ENCODE results near the gene RIN1. TPM values are rescaled to one million over a fixed set of nuclear protein-coding genes. Genes with fewer than 3 reads are reported as not detected.
"Not testable (repeated sequence)": the region's sequence is repeated elsewhere in the genome, so short reads cannot be mapped to it uniquely, and the experiment has no call there.

Gene RIN1
- 1 to 10 TPM; 7.6 to 8.0 TPM for total RNA-seq
- 1 to 10 TPM; 2.7 to 6.5 (median 3.7) TPM for polyA plus RNA-seq
- total RNA-seq, result 5.1 to 18.9 (median 7.8) reads per million in 6 experiments

- POLR2A ChIA-PET, result interaction anchor here (0.5 to 4.8 kb wide), 6 partner anchors 8 to 49 kb away, joined by 3 to 35 read pairs (median 10); partner anchors contain the start of genes B4GAT1, BRMS1 and CD248
- ATAC-seq, result peak; percentile 81 to 86
- peak within 1 kb of the TSS; percentile 35 to 96 (median 92) for H3K27ac Mint-ChIP-seq
Observed at GRCh38 chr11:66336234-66337102, at the start of gene RIN1. RIN1 (minus strand) TSS chr11:66336434; CDS start chr11:66336402, 32 bp downstream.

DNA sequence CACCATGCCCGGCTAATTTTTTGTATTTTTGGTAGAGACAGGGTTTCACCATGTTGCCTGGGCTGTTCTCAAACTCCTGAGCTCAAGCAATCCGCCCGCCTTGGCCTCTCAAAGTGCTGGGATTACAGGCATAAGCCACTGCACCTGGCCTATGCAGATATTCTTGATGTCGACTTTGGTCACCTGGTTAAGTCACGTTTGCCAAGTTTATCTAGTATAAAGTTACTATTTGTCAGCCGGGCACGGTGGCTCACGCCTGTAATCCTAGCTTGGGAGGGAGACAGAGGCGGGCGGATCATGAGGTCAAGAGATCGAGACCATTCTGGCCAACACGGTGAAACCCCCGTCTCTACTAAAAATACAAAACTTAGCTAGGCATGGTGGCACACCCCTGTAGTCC is 48.1 kb upstream of the RIN1 start:
- H3K27ac Mint-ChIP-seq, DNase-seq, H3K4me1 Mint-ChIP-seq, H3K4me3 Mint-ChIP-seq, H3K9me3 Mint-ChIP-seq, H3K27me3 Mint-ChIP-seq, ATAC-seq, H3K36me3 Mint-ChIP-seq: not testable (repeated sequence)
- POLR2A ChIA-PET, result interaction anchor here (0.6 to 1.3 kb wide), 2 partner anchors 11 to 12 kb away, joined by 3 read pairs; no protein-coding TSS in a partner anchor

More at GRCh38 chr11:66336234-66337102, at the start of gene RIN1:
- Mint-ChIP-seq H3K36me3 (peaks cover 2 to 20% (median 5%) of the 10 kb centered on the region in 3 donors), H3K27me3 (no peaks in the 10 kb centered on the region), H3K4me3 (peak within 1 kb of the TSS; percentile 89 to 96 (median 92)), H3K9me3 (no peaks in the 10 kb centered on the region), H3K4me1 (peaks cover 15 to 30% (median 24%) of the 10 kb centered on the region in 4 donors)
- DNase-seq, result peak in 9 of 10 donors; percentile 12 to 80 (median 62)

- H3K9me3 Mint-ChIP-seq, H3K36me3 Mint-ChIP-seq, H3K27ac Mint-ChIP-seq, H3K4me1 Mint-ChIP-seq, ATAC-seq, H3K27me3 Mint-ChIP-seq, H3K4me3 Mint-ChIP-seq, POLR2A ChIA-PET, DNase-seq: not testable (repeated sequence)
Observed at GRCh38 chr11:66380264-66380663, 44.0 kb upstream of the RIN1 start.

DNA sequence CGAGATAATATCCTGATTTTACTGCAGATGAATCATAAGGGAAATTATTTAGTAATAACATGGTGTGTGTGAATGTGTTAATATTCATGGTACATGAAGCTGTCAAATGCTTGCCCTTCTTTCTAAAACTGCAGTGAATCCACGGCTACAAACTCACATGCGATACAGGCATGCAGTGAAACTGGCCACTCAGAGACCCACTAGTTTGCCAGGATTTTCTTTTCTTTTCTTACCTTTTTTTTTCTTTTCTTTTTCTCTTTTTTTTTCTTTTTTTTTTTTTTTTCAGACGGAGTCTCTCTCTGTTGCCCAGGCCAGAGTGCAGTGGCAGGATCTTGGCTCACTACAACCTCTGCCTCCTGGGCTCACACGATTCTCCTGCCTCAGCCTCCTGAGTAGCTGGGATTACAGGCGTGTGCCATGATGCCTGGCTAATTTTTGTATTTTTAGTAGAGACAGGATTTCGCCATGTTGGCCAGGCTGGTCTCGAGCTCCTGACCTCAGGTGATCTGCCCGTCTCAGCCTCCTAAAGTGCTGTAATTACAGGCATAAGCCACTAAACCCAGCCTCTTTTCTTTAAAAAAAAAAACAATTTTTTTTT is 37.6 kb upstream of the RIN1 start:
- ATAC-seq, H3K9me3 Mint-ChIP-seq, DNase-seq, H3K27me3 Mint-ChIP-seq, H3K36me3 Mint-ChIP-seq: not testable (repeated sequence)
- Mint-ChIP-seq H3K4me3 (peak overlapping the region in 3 of 10 donors; percentile 26 to 53 (median 33)), H3K27ac (peak overlapping the region in 4 of 10 donors; percentile 24 to 87 (median 32)), H3K4me1 (peaks cover 1 to 17% (median 12%) of the 10 kb centered on the region in 4 donors)
- POLR2A ChIA-PET, result interaction anchor here (0.6 to 0.9 kb wide), 3 partner anchors 9 to 29 kb away, joined by 3 to 10 read pairs (median 3); partner anchors contain the start of gene BRMS1

DNA sequence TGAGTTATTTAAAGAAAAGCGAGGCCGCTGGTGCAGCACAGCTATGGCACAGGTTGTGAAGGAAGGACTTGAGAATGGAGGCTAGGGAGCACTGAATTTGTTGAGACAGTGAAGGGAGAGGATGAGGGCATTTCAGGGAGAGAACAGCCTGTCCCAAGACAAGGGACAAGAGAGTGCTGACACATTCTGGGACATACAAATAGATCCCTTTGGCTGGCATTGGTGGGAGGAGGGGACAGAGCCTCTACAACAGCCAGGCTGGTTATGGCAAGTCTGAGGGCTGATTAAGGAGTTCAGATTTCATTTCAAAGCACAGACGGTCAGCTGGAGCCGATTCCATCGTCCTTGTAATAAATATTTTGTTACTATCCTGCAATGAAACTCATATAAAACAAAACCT is 37.0 kb upstream of the RIN1 start:
- no peak for DNase-seq
- H3K27me3 Mint-ChIP-seq, result no peaks in the 10 kb centered on the region
- peaks cover 1 to 17% (median 12%) of the 10 kb centered on the region in 4 donors for H3K4me1 Mint-ChIP-seq
- no peak for ATAC-seq
- H3K9me3 Mint-ChIP-seq, result no peaks in the 10 kb centered on the region
- peak overlapping the region in 3 of 10 donors; percentile 26 to 53 (median 33) for H3K4me3 Mint-ChIP-seq
- peak overlapping the region in 4 of 10 donors; percentile 11 to 87 (median 32) for H3K27ac Mint-ChIP-seq
- POLR2A ChIA-PET, result interaction anchor here (0.7 to 0.9 kb wide), 2 partner anchors 11 to 28 kb away, joined by 3 read pairs; partner anchors contain the start of gene BRMS1
- no peaks in the 10 kb centered on the region for H3K36me3 Mint-ChIP-seq

DNA sequence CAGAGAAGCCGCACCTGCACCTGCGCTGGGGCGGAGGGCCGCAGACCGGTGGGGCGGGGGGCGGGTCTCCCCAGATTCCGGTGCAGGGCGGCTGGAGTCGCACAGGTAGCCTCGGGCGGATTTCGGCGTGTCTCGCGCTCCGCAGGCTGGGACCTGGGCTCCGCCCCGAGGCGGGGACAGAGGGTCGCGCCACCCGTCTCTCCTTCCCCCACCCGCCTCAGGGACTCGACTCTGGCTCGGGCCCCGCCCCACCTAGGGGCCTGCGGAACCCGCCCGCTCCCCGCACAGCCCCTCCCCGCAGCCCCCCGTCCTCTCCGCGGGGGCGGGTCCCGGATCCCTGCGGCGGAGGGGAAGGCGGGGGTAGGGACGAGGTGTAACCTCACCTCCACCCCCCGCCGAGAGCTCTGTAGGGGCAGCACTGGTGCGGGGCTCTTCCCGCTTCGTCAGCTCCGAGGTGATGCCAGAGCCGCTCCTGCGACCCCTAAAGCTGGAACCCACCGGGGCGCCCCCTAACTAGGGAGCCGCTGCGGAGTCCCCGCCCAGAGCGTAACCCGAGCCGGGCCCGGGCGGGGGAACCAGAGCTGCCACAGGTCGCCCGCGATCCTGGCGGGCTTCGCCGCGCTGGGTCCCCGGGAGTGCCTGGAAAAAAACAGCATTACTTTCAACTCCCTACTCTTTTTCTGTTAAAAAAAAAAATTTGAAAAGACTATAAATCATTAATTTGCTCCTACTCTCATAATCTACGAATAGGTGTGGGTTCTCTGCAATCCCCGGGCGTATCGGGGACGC is 35.6 kb upstream of the RIN1 start, which contains the start of gene SLC29A2:
SLC29A2 (minus strand) TSS at position 134 of the 789 bp plus-strand sequence. CDS start 169 bp downstream, outside the sequence.
- peak; percentile 65 to 89 (median 82) for DNase-seq
- ATAC-seq, result peak; percentile 80 to 83
- Mint-ChIP-seq H3K4me1 (peaks cover 6 to 17% (median 12%) of the 10 kb centered on the region in 4 donors), H3K4me3 (peak within 1 kb of the TSS; percentile 77 to 95 (median 91)), H3K36me3 (no peaks in the 10 kb centered on the region), H3K27ac (peak within 1 kb of the TSS; percentile 80 to 98 (median 94)), H3K27me3 (no peaks in the 10 kb centered on the region), H3K9me3 (no peaks in the 10 kb centered on the region)
- POLR2A ChIA-PET, result interaction anchor here (0.6 to 2.9 kb wide), 20 partner anchors 10 to 1035 kb away, joined by 3 to 28 read pairs (median 5); partner anchors contain the start of genes B4GAT1, BRMS1, CD248 and DPP3

GRCh38 chr11:66369073-66369894 is 33.0 kb upstream of the RIN1 start:
- POLR2A ChIA-PET, result interaction anchor here (0.8 kb wide), 1 partner anchor 24 kb away, joined by 3 read pairs; no protein-coding TSS in a partner anchor
- H3K27ac Mint-ChIP-seq, result peak overlapping the region in 3 of 10 donors; percentile 30 to 50 (median 36)
- no peaks in the 10 kb centered on the region for H3K36me3 Mint-ChIP-seq
- peak overlapping the region in 7 of 10 donors; percentile 5 to 75 (median 19) for H3K4me3 Mint-ChIP-seq
- H3K9me3 Mint-ChIP-seq, result no peaks in the 10 kb centered on the region
- ATAC-seq (no peak), DNase-seq (peak in 1 of 10 donors; percentile 58)
- H3K4me1 Mint-ChIP-seq, result peaks cover 6 to 17% (median 12%) of the 10 kb centered on the region in 4 donors
- H3K27me3 Mint-ChIP-seq, result no peaks in the 10 kb centered on the region

- H3K4me1 Mint-ChIP-seq, result peaks cover 6 to 16% (median 12%) of the 10 kb centered on the region in 4 donors
- no peaks in the 10 kb centered on the region for H3K9me3 Mint-ChIP-seq
- ATAC-seq, result no peak
- peak in 1 of 10 donors; percentile 42 for DNase-seq
- H3K27me3 Mint-ChIP-seq, result no peaks in the 10 kb centered on the region
- H3K4me3 Mint-ChIP-seq, result no peak overlapping the region
- H3K36me3 Mint-ChIP-seq, result no peaks in the 10 kb centered on the region
- POLR2A ChIA-PET, result no interaction called here
- H3K27ac Mint-ChIP-seq, result peak overlapping the region in 1 of 10 donors; percentile 41
Observed at GRCh38 chr11:66368484-66368883, 32.2 kb upstream of the RIN1 start.

DNA sequence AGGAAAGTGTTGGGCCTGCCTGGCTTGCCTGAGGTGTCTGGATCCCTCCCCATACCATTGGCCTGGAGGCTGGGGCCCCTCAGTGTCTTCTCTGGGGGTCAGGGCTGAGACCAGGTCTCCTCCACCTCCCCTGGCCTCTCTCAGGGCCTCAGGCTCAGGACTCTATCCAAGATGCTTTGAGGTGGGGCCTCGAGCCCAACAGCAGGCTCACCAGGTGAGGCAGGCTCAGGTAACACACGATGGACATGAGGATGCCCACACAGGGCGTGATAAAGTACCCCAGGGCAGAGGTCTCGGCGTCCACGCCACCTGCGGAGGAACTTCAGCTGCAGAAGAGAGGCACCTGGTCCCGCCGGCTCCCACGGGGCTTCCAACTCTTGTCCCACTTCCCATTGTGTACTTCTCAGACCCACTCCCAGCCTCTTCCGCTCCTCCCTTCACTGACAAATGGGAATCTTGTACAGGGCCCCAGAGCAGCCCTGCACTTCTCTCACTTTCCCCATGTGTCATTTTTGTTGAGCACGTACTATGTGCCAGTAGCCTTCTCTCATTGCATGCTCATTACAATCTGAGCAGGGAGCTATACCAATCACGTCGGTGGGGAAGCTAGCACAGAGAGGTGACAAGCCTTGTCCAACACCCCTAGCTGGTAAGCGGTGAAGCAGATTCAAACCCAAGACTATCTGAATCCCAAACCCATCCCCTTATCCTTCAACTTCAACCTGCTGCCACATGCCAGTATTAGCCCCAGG is 31.5 kb upstream of the RIN1 start:
- no peak for ATAC-seq
- peak overlapping the region in 3 of 10 donors; percentile 1 to 41 (median 22) for H3K27ac Mint-ChIP-seq
- no peak overlapping the region for H3K4me3 Mint-ChIP-seq
- POLR2A ChIA-PET, result interaction anchor here (1.7 kb wide), 1 partner anchor 55 kb away, joined by 3 read pairs; no protein-coding TSS in a partner anchor
- no peaks in the 10 kb centered on the region for H3K36me3 Mint-ChIP-seq
- H3K4me1 Mint-ChIP-seq, result peaks cover 6 to 13% (median 11%) of the 10 kb centered on the region in 4 donors
- no peaks in the 10 kb centered on the region for H3K27me3 Mint-ChIP-seq
- DNase-seq, result peak in 1 of 10 donors; percentile 36
- no peaks in the 10 kb centered on the region for H3K9me3 Mint-ChIP-seq

DNA sequence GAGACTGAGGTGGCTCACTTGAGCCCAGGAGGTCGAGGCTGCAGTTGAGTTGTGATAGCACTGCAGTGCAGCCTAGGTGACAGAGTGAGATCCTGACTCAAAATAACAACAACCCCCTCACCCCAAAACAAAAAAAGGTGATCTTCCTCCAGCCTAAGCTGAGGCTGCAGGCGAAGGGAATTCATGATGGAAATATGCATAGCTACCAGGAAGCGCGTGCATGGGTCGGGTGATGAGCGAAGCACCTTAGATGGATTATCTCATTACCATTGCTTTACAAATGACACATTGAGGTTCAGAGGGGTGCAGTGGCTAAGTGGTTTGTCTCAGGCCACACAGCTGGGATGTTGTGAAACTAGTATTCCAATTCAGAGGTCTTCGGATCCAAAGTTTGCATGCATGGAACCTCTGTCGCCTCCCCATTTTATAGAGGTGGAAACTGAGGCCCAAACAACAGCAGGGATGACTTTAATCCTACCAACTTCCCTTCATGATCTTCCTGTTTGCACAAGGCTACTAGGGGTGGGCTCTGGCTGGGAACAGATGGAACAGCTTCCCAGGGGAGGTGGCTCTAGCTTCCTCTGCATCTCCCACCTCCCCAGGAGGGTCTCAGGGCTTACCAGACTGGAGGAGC is 30.7 kb upstream of the RIN1 start:
- Mint-ChIP-seq H3K4me3 (no peak overlapping the region), H3K4me1 (peaks cover 6 to 9% (median 7%) of the 10 kb centered on the region in 4 donors), H3K27ac (peak overlapping the region in 4 of 10 donors; percentile 20 to 73 (median 28)), H3K9me3 (no peaks in the 10 kb centered on the region), H3K27me3 (no peaks in the 10 kb centered on the region), H3K36me3 (no peaks in the 10 kb centered on the region)
- POLR2A ChIA-PET, result interaction anchor here (1.1 to 1.7 kb wide), 2 partner anchors 22 to 54 kb away, joined by 3 to 4 read pairs; partner anchors contain the start of gene BRMS1
- DNase-seq (peak in 1 of 10 donors; percentile 26), ATAC-seq (no peak)
